ENCODE measurements around the gene SOCS1.
"Not testable (repeated sequence)": the region's sequence is repeated elsewhere in the genome, so short reads cannot be mapped to it uniquely, and the experiment has no call there.

The SOCS1 gene

GRCh38 chr16:11255737-11256660 lies at the start of gene SOCS1:
Gene SOCS1, minus strand, starts transcription at chr16:11256204. Its CDS starts 726 bp downstream, at chr16:11255478.
- peak; percentile 72 for DNase-seq (ENCODE audit: low read depth)

- DNase-seq (ENCODE audit: low read depth): no peak
Observed at GRCh38 chr16:11303405-11304138, 47.6 kb upstream of the SOCS1 start.

- DNase-seq (ENCODE audit: low read depth): no peak
Observed at GRCh38 chr16:11302977-11303376, 47.0 kb upstream of the SOCS1 start.

- no peak for DNase-seq (ENCODE audit: low read depth)
Observed at GRCh38 chr16:11301645-11302501, 45.9 kb upstream of the SOCS1 start.

GRCh38 chr16:11300560-11300892 lies 44.5 kb upstream of the SOCS1 start:
- DNase-seq (ENCODE audit: low read depth): no peak

- no peak for DNase-seq (ENCODE audit: low read depth)
Observed at GRCh38 chr16:11299865-11300559, 44.0 kb upstream of the SOCS1 start.

GRCh38 chr16:11298950-11299547 lies 43.0 kb upstream of the SOCS1 start:
- DNase-seq (ENCODE audit: low read depth): not testable (repeated sequence)

- DNase-seq (ENCODE audit: low read depth): no peak
Observed at GRCh38 chr16:11298143-11298900, 42.3 kb upstream of the SOCS1 start.

GRCh38 chr16:11297492-11298142 lies 41.6 kb upstream of the SOCS1 start:
- DNase-seq (ENCODE audit: low read depth): peak; percentile 35

GRCh38 chr16:11296706-11297491 lies 40.9 kb upstream of the SOCS1 start:
- DNase-seq (ENCODE audit: low read depth): no peak

GRCh38 chr16:11296351-11296705 lies 40.3 kb upstream of the SOCS1 start:
- DNase-seq (ENCODE audit: low read depth): no peak

GRCh38 chr16:11295672-11296071 lies 39.7 kb upstream of the SOCS1 start:
- no peak for DNase-seq (ENCODE audit: low read depth)

- no peak for DNase-seq (ENCODE audit: low read depth)
Observed at GRCh38 chr16:11292076-11292748, 36.2 kb upstream of the SOCS1 start.

GRCh38 chr16:11291091-11291703 lies 35.2 kb upstream of the SOCS1 start:
- no peak for DNase-seq (ENCODE audit: low read depth)

GRCh38 chr16:11290102-11290893 lies 34.3 kb upstream of the SOCS1 start:
- DNase-seq (ENCODE audit: low read depth): no peak

- DNase-seq (ENCODE audit: low read depth): not testable (repeated sequence)
Observed at GRCh38 chr16:11289696-11290095, 33.7 kb upstream of the SOCS1 start.

- no peak for DNase-seq (ENCODE audit: low read depth)
Observed at GRCh38 chr16:11289202-11289601, 33.2 kb upstream of the SOCS1 start.
